GM18502 (cell line): ENCODE data around the gene FOXJ1.

Experiments used
- ATAC-seq: cut with Tn5 transposase; IDR thresholded peaks from one replicate; pipeline ENCODE4 v1.9.1; 2021; ENCODE audit warnings: mild to moderate bottlenecking; ENCODE audit not compliant: unreplicated experiment, poor library complexity

FOXJ1 gene

DNA sequence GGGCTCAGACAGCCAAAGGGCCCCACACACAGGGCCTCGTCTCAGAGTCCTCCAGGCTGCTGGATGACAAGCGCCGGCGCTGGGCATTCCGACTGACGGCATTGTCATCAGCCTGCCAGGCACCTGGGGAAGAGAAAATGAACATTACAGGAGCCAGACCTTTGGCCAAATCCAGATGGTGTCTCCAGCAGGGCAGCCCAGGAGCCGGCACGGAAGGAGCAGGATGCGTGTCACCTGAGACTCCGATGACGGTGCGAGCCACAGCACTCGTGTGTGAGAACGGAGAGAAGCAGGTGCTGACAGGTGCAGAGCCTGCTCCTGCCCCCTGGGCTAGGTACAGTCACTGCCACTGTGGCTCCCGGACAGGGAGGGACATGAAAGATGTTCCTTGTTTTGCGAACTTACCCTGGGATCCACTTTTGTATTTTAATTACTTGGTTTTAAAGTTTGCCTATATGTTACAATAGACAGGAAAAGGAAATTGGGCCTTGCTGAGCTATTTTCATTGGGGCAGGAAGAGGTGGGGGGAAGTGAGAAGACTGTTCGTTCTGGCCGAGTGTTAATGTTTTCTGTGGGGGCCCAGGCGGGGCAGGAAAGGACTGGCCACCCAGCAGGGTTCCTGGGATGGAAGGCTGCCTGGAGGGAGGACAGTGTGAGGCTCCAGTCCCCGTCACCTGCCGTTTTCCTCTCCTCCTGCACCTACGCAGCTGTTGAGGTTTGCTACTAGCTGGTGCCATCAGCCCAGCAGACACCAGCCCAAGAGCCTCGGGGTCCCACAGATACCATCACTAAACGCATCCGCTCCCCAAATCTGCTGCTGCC lies 4.4 kb upstream of the FOXJ1 start:
- ATAC-seq, result no peak

- no peak for ATAC-seq
These were observed 1.6 kb upstream of the FOXJ1 start for GRCh38 chr17:76142585-76143041.

DNA sequence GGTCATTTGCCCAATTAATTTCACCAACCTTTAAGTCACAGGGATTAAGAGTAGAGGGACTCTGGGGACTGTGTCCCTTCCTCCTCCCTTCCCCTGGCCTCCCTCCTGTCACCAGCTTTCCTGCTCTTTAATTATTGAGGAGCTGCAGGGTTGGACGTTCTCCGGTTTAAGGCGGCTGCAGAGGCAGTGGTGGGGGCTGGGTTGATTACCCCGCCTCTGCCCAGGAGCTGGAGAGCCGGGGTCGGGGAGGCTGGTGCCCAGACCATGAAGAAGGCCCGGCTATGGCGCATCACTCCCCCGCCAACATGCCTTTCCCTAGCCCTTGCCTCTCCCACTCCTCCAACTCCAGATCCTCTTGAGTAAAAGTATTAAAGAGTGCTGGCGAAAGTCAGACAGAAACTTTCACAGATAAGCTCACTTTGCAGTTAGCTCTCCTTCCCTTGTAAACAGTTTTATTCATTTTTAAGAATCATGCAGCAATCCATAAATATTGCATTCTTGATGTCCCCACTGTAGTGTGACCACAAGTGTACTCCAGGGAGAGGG lies 1.1 kb upstream of the FOXJ1 start:
- ATAC-seq, result no peak

- no peak for ATAC-seq
These were observed 309 bp downstream of the FOXJ1 start for GRCh38 chr17:76140661-76141211.

GRCh38 chr17:76139801-76140660 lies 1.0 kb downstream of the FOXJ1 start:
- ATAC-seq, result no peak

DNA sequence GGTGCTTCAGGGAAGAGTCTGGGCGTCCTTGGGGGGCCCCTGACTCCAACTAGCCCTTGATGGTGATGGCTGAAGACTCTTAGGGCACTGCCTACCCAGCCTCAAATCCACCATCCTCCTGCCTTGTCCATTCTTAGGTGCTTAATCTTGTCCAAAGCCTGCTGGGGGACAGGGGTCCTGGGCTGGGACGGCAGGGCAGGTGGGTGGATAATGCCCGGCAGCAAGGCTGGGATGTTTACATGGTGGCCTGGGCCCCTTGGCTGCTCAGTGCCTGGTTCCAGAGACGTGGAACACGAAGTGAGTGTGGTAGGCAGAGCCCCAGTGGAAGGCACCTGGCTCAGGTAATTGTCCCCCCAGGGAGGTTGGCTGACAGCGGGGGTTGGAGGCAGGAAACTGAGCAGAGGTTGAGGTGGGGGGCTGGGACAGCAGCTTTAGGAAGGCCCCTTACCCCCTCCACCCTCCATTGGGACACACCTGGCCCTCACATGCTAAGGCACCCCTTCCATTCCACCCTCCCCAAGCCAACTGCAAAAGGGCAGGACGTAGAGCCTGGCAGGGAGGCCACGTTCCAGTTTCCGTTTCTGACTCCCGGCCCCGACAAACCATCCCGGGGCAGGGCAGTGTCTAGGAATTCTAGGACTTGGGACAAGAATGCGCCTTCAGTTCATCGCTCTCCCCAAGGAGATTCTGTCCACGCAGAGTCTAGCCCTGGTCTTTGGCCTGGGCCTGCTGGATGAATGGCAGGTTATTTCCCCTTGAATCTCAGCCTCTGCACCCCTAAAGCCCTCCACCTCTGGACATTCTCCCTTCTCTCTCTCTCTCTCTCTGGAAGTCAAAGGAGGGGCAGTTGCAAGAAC lies 1.9 kb downstream of the FOXJ1 start:
- no peak for ATAC-seq

DNA sequence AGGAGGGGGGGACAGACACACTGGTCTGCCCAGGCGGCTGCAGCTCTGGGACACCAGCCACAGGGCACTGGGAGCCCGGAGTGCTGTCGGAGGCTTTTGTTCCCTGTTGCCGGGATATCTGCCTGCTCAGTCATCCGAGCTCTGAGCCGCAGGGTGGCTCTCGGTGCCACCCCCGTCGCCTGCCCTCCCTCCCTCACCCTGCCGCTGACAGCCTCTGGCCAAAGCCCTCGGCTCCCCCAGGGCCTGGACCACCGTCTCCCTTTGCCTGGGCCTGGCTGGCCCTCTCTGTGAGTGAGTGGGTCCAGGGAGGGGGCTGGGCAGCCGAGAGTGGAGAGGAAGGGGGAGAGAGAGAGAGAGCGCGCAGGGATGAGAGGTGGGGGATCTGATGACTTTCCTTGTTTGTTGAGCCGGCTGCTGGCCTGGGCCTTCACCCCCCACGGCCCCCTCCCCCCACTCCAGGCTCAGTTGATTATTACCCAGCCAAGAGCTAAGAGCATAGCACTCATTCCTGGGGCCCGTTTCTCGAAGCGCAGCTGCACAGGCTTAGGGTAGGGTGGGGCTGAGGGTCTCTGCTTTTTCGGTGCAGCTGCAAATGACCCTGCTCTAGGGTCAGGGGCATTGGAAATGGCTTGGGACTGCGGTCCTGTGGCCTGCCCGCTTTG lies 2.7 kb downstream of the FOXJ1 start:
- ATAC-seq, result no peak

GRCh38 chr17:76137351-76138233 lies 3.5 kb downstream of the FOXJ1 start:
- ATAC-seq, result no peak

- ATAC-seq, result no peak
These were observed 4.1 kb downstream of the FOXJ1 start for GRCh38 chr17:76137001-76137350.

- ATAC-seq, result no peak
These were observed 4.6 kb downstream of the FOXJ1 start for GRCh38 chr17:76136276-76137000.

GRCh38 chr17:76135810-76136188 lies 5.2 kb downstream of the FOXJ1 start:
- ATAC-seq, result no peak

GRCh38 chr17:76134911-76135809 lies 5.9 kb downstream of the FOXJ1 start:
- no peak for ATAC-seq

DNA sequence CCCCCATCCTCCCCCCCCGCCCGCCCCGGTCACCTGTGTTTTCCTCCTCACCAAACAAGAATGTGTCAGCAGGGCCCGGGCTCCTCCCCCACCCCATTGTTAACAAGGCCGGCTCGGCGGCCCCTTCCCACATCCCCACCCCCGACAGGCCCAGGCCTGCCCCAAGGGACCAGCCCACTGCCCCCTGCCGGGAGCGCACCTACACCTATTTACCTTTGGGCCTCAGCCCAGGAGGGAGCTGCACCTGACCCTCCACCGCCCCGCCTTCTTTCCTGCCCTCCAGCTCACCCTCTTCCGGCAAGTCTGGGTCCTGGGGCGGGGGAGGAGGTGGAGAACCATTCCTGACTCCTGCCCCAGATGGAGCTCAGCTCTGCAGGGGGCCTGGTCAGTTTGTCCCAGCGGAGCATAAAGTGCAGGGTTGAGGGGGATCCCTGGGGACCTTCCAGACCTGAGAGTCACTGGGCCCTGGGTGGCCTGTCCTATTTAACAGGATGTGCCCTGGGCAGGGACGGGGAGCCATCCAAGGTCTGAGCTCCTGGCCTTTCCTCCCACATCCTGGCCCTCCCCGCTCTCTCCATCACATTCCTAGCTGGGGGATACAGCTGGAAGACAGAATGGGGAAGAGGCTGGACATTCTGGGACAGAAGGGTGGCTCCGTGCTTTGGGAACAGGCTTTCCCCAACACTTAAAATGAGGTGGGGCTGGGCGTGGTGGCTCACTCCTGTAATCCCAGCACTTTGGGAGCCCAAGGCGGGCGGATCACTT lies 8.3 kb downstream of the FOXJ1 start:
- ATAC-seq, result no peak

DNA sequence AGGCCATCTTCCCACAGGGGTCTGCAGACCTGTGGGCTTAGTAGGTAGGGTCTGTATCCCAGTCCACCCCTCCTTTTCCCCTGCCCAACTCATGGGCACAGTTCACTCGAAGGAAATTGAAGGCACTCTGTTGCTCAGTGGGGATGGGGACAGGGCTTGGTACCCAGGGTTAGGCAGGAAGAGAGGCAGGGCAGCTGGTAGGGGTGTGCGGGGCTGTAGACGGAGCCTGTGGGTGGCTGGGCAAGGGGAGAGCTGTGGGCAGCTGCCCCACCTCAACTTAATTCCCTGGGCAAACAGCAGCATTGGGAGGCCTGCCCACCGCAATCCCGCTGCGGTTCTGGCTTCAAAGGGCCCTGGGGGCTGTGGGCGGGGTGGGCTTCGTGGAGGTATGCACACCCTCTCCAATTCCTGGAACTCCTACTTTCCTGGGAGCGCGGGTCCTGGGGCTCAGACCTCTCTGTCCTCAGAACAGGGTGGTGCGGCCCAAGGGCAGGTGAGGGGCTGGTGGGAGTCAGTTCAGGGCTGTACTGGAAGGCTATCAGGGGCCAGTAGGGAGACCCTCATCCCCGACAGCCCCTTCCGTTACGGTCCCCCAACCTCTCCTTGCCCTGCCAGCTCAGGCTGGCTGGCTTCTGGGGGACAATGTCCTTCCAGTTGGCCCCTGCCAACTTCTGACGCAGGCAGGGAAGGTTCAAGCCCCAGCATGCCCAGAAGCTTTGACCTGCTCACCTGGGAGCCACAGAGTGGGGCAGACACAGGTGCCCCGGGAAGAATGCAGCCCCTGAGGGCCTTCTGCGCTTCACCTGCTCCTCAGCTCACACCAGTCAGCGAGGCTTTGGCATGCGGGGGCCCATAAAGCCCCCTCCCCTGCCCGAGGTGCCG lies 9.1 kb downstream of the FOXJ1 start:
- ATAC-seq, result no peak

- no peak for ATAC-seq
These were observed 9.9 kb downstream of the FOXJ1 start for GRCh38 chr17:76131051-76131691.
